GM21423 (cell line): ENCODE data around the gene SCLT1.

Source experiments
- ATAC-seq: cut with Tn5 transposase; IDR thresholded peaks from one replicate; pipeline ENCODE4 v1.9.1; 2021; ENCODE audit warnings: mild to moderate bottlenecking, moderate library complexity; ENCODE audit not compliant: unreplicated experiment

The SCLT1 gene

GRCh38 chr4:128879283-128879682, 214.1 kb downstream of the SCLT1 start:
- no peak for ATAC-seq

GRCh38 chr4:128877934-128878333, 215.4 kb downstream of the SCLT1 start:
- ATAC-seq = no peak

- no peak for ATAC-seq
Observed at GRCh38 chr4:128876200-128876599, 217.1 kb downstream of the SCLT1 start.

GRCh38 chr4:128871948-128872347, 221.4 kb downstream of the SCLT1 start:
- ATAC-seq = no peak

GRCh38 chr4:128869776-128870509, 223.4 kb downstream of the SCLT1 start:
- no peak for ATAC-seq

- ATAC-seq = no peak
Observed at GRCh38 chr4:128868758-128869157, 224.6 kb downstream of the SCLT1 start.

GRCh38 chr4:128866691-128867090, 226.6 kb downstream of the SCLT1 start:
- no peak for ATAC-seq

- ATAC-seq = no peak
Observed at GRCh38 chr4:128866269-128866668, 227.1 kb downstream of the SCLT1 start.

- ATAC-seq = no peak
Observed at GRCh38 chr4:128865132-128865531, 228.2 kb downstream of the SCLT1 start.

GRCh38 chr4:128863312-128864075, 229.8 kb downstream of the SCLT1 start:
- no peak for ATAC-seq

GRCh38 chr4:128862608-128863311, 230.6 kb downstream of the SCLT1 start:
- peak; percentile 54 for ATAC-seq

- peak; percentile 43 for ATAC-seq
Observed at GRCh38 chr4:128861856-128862518, 231.4 kb downstream of the SCLT1 start.

- ATAC-seq = no peak
Observed at GRCh38 chr4:128859887-128860677, 233.3 kb downstream of the SCLT1 start.

- no peak for ATAC-seq
Observed at GRCh38 chr4:128858879-128859671, 234.3 kb downstream of the SCLT1 start.

- ATAC-seq = no peak
Observed at GRCh38 chr4:128856246-128856645, 237.1 kb downstream of the SCLT1 start.

- ATAC-seq = no peak
Observed at GRCh38 chr4:128855621-128856020, 237.7 kb downstream of the SCLT1 start.

- peak; percentile 82 for ATAC-seq
Observed at GRCh38 chr4:128854433-128854832, 238.9 kb downstream of the SCLT1 start.

- ATAC-seq = no peak
Observed at GRCh38 chr4:128853741-128854140, 239.6 kb downstream of the SCLT1 start.

GRCh38 chr4:128850252-128850651, 243.1 kb downstream of the SCLT1 start:
- no peak for ATAC-seq

GRCh38 chr4:128848461-128848860, 244.9 kb downstream of the SCLT1 start:
- ATAC-seq = no peak
